NCI-H2196 treated with DMSO at 0.1 percent for 48 hours (cell line): Measurements from ENCODE around the gene KRTAP5-1.
A peak's percentile ranks its signal among the peaks of the same experiment; 100 is the strongest.

Experiments
- DNase-seq: peaks from one replicate; lab custom pipeline; 2025; ENCODE audit not compliant: unreplicated experiment; lab: John Stamatoyannopoulos, UW

The KRTAP5-1 gene

DNA sequence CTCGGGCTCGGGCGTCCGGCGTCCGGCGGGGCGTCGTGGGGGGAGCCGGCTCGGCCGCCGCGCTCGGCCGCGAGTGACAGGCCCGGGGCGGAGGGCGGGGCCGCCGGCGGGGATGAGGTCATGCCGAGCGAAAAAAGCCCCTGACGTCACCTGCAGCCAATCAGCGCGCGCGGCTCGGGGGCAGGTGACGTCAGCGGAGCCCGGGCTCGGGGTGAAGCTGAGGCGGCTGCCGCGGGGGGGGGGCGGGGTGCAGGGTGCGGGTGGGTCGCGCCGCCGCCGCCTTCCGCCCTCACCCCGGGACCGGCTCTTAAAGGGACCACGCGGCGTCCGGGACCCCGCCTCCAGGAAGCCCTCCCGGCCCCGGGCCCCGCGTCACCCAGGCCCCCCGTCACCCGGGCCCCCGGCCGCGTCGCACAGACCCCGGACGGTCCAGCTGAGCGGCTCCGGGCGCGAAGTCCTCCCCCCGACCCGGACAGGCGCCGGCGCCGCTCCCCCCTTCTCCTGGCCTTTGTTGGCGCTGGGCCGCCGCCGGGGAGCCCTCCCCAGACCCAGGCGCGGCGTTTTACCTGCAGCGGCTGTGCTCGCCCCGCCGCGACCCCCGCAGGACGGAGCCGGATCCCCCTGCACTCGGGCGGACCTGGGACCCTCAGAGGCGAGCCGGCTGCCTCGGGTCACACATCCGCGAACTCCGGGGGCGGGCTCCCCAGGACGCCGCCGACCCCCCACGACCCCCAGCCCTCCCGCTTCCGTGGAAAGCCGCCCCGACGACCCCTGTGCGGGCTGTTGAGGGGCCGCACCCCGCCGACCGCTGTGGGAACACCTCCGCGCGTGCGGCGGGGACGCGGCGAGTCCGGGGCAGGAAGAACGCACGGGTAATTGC, 12.6 kb downstream of the KRTAP5-1 start, which contains the start of gene DUSP8:
TSS of gene DUSP8 (minus strand) at position 75 of the 880 bp plus-strand sequence. CDS start 6,445 bp downstream, outside the sequence.
- peak; percentile 85 for DNase-seq

GRCh38 chr11:1571760-1572196, 13.3 kb downstream of the KRTAP5-1 start:
- DNase-seq, result no peak

DNA sequence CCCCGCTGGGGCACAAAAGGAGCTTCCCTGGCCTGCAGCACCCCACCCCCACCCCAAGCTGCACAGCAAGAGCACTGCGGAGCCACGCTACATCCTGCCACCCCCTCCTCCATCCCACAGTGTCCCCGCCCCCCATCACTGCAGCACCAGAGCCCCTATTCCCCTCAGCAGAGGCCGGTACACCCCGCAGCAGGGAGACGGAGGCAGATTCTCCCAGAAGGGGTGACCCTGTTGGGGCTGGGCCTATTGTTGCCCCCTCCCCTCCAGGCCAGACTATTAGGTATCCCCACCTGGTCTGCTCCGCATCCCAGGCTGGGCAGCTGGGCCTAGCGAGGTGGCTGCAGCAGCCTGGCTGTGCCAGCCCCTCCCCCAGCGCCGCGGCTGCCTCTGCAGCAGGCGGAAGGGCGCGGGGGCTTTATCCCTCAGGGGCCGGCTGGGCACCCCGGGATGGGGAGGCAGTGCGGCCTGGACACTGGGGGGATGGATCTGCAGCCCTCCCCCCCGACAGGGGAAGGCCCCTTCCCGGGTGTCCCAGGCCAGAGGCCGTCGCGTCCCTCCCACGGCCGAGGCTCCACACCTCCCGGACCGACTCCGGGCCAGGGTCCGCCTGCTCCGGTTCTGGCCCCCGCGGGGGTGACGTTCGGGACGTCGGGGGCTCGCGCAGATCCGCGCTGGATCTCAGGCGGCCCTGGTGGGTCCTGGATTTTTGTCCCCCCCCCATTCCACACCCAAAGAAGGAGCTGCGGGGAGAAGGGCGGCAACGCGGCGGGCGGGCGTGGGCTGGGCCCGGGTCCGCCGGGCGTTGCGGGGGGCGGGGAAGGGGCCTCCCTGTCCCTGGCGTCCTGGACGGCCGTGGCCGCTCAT, 14.0 kb downstream of the KRTAP5-1 start:
- DNase-seq, result no peak

DNA sequence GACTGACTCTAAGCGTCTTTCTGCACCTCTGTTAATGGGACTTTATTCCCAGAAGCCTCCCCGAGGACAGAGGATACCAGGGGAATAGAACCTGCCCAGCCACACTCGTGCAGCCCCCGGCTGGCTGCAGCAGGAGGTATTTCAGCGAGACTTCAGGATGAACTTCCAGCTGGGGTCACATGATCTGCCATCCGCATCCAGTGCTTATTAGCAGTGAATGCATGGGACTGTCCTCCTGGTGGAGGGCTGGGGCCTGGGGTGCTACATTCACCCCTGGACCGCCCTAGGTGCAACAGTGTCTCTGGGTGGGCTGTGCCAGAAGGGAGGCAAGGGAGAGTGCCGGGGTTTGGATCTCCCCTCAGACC, 14.6 kb downstream of the KRTAP5-1 start:
- no peak for DNase-seq

DNA sequence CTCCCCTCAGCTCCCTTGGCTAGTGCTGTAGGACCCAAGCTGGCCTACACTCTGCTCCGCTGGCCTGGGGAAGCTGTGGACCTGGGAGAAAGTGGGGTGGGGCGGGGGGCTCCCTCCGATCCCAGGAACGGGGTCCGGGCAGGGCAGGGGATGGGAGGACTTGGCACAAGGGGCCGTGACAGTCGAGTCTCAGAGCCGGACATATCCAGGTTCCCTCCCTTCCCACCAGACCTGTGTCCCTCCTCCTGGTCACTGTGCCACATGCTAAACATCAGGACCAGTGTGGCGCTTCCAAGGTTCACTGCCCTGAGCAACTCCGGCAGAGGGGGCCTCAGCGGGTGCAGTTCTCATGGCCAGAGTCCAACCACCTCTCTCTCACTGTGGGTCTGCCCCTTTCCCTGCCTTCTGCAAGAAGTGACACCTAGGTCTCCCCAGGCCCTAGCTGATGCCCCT, 15.1 kb downstream of the KRTAP5-1 start:
- DNase-seq, result no peak

DNA sequence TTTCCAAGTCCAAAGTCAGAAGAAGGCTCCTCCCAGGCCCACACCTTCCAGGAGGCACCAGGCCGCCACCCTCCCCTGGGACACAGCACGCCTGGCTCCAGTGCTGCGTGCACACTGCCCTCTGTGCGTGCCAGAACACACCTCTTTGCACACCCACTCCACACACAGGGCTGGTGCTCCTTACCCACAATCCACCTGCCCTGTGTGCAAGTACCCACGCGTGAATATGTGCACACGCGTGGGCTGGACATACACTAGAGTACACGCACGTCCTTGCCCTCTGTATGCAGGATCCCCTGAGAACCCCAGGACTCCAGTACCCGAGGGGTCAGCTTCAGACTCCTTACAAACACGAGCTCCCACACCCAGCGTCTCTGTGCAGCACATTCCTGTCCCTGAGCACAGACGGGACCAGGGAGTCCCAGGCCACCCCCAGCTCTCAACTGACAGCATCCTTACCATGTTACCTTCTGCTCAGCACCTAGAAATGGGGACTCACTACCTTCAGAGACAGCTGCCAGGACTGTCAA, 15.8 kb downstream of the KRTAP5-1 start:
- DNase-seq, result no peak

GRCh38 chr11:1568441-1568911, 16.6 kb downstream of the KRTAP5-1 start:
- no peak for DNase-seq

DNA sequence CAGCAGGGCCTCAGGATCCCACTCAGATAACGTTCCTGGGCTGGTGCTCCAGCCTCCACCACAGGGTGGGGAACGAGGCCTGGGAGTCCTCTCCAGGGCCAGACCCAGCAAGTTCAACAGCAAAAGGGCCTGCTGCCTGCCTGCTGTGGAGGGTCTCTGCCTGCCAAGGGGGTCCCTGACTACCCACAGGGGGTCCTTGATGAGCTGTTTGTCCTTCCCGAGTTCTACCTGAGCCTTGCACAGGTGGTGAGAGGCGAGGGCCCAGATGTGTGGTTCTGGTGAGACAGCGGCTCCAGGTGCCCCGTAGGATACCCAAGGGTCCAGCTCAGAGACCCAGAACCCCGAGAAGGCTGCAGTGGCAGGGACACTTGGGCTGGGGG, 17.4 kb downstream of the KRTAP5-1 start:
- DNase-seq, result no peak

DNA sequence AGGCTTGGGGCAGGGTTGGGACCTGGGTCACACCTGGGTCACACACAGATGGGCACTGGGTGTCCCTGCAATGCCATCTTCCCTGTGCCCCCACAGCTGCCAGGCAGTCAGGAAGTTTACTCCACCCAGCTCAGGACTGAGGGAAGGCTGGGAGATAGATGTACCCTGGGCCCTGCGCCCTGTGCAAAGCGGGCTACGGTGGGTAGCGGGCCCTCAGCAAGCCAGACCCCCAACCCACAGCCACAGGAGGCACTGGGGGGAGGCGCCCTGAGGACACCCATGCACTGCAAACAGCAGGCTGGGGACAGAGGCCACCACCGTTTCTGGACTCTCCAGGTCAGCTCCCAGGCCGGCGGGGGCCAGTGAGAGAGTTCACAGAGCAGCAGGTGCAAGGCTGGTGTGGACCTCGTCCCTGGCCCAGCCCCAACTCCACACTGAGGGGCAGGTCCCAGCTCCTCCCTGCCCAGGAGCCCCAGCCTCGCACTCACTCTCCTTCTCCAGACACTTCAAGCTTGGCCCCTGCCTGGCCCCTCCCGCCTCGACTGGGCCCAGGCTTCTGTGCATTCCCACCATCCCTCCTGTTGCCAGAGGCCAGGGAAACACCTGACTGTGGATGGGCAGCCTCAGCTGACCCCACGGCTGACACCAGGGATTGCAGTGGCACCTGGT, 17.9 kb downstream of the KRTAP5-1 start:
- DNase-seq, result no peak

GRCh38 chr11:1566381-1567051, 18.6 kb downstream of the KRTAP5-1 start:
- no peak for DNase-seq

DNA sequence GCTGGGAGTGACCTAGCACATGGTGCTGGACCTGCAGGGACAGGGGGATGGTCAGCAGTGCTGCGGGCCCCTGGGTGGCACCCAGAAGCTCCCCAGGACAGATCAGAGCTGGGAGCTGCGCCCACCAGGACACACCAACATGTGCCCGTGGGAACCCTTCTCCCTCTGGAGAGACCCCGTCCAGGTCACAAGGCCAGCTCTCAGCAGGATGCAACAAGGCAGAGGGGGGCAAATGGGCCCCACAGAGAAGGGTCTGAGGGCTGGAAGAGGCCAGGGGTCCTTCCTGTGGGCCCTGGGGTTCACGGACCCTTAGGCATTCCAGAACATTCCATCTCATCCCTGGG, 19.2 kb downstream of the KRTAP5-1 start:
- DNase-seq, result no peak

GRCh38 chr11:1565173-1565903, 19.7 kb downstream of the KRTAP5-1 start:
- no peak for DNase-seq

GRCh38 chr11:1564535-1565172, 20.4 kb downstream of the KRTAP5-1 start:
- DNase-seq, result peak; percentile 25

GRCh38 chr11:1563697-1564534, 21.2 kb downstream of the KRTAP5-1 start:
- no peak for DNase-seq

- no peak for DNase-seq
Measured at GRCh38 chr11:1563149-1563638, 21.9 kb downstream of the KRTAP5-1 start.

DNA sequence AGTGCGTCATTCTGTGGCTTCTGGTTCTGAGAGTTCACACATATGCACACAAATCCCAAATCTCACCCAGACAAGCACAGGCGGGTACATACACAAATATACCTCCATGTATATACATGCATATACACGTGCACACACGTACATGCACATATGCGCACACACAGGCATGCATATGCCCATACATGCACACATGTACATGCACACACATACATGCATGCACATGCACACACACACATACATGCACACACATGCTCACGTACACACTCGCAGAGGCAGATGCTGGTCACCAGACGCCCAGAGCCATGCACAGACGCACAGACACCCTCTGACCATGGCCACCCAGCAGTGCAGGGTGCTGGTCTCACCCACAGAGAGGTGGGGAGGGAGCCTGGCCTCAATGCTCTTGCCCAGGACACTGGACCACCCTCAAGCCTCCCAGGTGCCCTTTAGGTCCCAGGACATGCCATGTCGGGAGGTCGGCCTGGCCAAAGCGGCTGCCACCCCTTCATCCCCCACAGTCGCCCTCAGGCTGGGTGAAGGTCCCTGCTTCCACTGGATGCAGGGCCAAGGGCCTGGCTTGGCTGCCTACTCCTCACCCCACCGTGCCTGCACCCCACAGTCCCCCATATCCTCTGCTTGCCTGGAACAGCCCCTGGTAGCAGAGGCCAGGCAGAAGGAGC, 22.5 kb downstream of the KRTAP5-1 start:
- DNase-seq, result no peak

DNA sequence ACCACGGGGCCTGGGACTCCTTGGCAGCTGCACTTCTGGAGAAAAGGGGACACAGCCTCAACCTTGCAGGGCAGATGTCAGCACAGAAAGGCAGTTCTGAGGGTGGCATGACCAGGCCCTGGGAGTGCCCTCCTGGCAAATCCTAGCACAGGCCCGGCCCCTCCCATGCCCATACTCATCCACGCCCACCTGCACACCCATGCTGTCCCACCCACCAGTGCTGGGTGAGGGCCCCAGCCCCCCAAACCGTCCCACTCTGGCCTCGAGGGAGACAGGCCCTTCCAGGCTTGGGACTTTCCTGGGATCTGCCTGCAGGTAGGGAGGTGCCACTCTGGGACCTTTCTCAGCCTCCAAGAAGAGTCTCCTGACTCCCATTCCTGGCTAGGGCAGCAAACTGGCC, 23.1 kb downstream of the KRTAP5-1 start:
- no peak for DNase-seq

- no peak for DNase-seq
Measured at GRCh38 chr11:1561266-1561665, 23.8 kb downstream of the KRTAP5-1 start.
